Smooth muscle cell of the brain vasculature (primary cell): ENCODE measurements around the gene SELENOF.
A peak's percentile ranks its signal among the peaks of the same experiment; 100 is the strongest.
"Not testable (repeated sequence)": the region's sequence is repeated elsewhere in the genome, so short reads cannot be mapped to it uniquely, and the experiment has no call there.

Experiments used
- DNase-seq: peaks from one replicate; pipeline ENCODE4 v3.0.0-alpha.2; 2012; ENCODE audit warnings: low read depth, low spot score

The SELENOF gene

GRCh38 chr1:86858524-86859261 is 55.2 kb downstream of the SELENOF start:
- no peak for DNase-seq

GRCh38 chr1:86856196-86856595 is 57.7 kb downstream of the SELENOF start:
- no peak for DNase-seq

DNA sequence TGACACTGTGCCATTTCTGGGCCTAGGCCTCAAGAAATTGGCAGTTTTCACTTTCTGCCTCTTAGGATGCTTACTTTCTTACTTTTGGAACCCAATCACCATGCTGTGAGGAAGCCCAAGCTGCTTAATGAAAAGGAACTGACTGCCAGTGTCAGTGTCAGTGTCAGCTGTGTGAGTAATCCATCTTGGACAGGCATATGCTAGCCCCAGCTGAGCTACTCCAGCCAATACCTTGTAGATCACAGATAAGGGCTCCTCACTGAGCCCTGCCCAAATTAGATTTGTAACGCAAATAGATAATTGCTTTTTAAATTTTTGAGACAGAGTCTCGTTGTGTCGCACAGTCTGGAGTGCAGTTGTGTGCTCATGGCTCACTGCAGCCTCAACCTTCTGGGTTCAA is 59.6 kb downstream of the SELENOF start:
- no peak for DNase-seq

DNA sequence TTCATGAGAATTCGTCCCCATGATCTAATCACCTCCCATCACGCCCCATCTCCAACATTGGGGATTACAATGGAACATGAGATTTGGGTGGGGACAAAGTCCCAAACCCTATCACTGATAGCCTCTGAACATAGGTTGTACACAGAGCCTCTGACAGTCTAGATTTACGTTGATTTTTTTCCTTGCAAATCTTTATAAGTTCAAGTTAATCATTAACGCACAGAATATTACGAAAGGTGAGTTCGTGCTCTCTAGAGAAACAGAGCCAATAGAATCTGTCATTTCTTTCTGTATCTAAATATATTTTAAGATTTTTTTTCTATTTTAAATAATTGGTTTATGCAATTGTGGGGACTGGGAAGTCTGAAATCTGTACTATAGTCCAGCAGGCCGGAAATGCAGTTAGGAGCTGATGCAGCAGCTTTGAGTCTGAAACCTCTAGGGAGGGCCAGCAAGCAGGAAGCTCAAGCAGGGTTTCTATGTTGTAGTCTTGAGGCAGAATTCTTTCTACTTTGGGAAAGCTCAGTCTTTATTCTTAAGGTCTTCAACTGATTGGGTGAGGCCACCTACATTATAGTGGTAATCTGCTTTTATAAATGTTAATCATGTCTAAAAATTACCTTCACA is 61.0 kb downstream of the SELENOF start:
- no peak for DNase-seq

GRCh38 chr1:86852289-86852688 is 61.6 kb downstream of the SELENOF start:
- DNase-seq = no peak

DNA sequence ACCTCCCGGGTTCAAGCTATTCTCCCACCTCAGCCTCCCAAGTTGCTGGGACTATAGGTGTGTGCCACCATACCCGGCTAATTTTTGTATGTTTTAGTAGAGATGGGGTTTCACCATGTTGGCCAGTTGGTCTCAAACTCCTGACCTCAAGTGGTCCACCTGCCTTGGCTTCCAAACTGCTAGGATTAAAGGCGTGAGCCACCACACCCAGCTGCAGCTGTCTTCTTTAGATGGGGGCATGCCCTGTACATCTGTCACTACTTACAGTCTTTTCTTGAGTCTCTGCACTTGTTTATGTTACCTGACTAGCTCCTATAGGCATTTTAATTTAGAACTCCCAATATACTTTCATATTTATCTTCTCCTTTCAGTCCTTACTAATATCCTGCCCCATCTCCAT is 64.2 kb downstream of the SELENOF start:
- DNase-seq = no peak

GRCh38 chr1:86848654-86849053 is 65.3 kb downstream of the SELENOF start:
- no peak for DNase-seq

GRCh38 chr1:86846164-86846647 is 67.7 kb downstream of the SELENOF start:
- DNase-seq = no peak

- no peak for DNase-seq
Observed at GRCh38 chr1:86845514-86845913, 68.4 kb downstream of the SELENOF start.

- DNase-seq = no peak
Observed at GRCh38 chr1:86841116-86841515, 72.8 kb downstream of the SELENOF start.

- peak; percentile 67 for DNase-seq
Observed at GRCh38 chr1:86833461-86834215, 80.3 kb downstream of the SELENOF start.

GRCh38 chr1:86832433-86832832 is 81.5 kb downstream of the SELENOF start:
- no peak for DNase-seq

- no peak for DNase-seq
Observed at GRCh38 chr1:86829321-86829720, 84.6 kb downstream of the SELENOF start.

DNA sequence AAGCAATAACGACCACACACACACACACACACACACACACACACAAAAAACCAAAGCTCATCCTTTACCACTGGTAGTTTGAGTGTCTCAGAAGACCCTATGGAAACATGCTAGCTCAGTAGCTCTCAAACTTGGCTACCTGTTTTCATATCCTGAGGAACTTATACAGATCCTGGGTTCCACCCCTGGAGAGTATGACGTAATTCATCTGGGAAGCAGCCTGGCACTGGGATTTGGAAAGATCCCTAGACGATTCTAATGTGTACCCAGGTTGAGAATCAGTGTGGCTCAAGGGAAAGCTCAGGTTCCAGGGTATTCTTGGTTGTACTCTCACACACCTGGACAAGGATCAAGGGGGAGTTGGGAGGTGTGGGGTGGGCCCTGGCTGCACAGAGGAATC is 85.9 kb downstream of the SELENOF start:
- DNase-seq = no peak

- no peak for DNase-seq
Observed at GRCh38 chr1:86826856-86827255, 87.1 kb downstream of the SELENOF start.

DNA sequence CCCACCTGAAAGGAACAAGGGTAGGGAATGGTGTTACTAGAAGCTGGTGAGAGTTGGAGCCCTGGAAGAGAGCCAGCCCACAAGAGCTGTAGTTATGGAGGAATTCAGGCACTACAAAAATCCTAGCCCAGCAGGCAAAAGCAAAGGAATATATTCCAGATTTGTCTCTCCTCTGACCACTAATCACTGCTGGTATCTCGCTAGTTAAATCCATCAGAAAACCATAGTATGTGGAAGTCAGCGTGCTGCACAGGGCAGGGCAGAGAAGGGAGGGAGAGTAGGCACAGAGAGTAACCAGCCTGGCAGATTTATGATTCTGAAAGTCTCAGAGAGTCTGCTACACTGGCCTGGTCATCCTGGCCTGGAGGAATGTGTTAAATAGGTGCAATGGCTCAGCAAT is 88.6 kb downstream of the SELENOF start:
- DNase-seq = no peak

DNA sequence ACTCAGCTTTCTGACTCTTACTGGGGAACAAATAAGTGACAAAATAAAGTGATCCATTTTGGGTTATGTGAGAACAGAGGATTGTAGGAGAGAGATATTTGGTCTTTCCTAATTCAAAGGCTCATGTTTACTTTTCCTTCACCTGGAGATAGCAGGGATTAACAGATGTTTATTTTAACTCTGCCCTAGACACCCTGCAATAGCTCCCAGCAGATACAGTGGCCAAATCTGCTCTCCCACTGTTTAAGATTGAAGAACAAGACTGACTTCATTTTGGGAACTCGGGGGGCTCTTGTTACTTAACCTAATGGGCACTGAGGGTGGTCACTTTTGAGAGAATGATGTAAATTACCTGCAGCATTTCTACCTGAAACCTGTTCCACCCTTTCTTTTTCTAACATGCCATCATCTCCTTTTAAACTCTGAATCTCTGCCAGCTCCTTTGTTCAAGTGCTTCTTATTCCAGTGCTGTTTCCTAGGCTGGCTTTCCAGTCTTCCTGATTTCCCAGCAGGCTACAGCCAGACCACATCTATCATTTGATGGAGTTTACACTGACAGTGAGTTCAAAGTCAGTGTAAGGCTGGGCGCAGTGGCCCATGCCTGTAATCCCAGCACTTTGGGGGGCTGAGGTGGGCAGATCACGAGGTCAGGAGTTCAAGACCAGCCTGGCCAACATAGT is 90.0 kb downstream of the SELENOF start:
- DNase-seq = no peak

- DNase-seq = no peak
Observed at GRCh38 chr1:86823386-86823785, 90.5 kb downstream of the SELENOF start.

DNA sequence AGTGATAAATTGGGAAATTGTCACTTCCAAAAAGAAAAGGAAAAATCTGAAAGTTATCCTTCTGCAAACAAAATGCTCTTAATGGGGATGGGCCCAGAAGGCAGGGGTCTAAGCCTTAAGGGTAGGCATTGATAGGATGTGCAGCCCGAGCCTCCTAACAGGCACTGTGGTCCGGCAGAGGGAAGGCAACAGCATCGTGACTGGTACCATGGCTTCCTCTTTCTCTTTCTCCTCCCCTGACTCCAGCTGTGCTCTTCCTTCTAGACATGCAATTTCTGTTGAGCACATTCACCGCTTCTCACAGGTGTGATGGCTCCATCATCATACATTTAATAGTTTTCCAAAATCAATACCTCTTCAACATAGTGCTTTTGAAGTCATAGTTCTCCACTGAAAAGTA is 91.5 kb downstream of the SELENOF start:
- DNase-seq = no peak

GRCh38 chr1:86821956-86822355 is 92.0 kb downstream of the SELENOF start:
- no peak for DNase-seq

GRCh38 chr1:86819970-86820369 is 94.0 kb downstream of the SELENOF start:
- DNase-seq = not testable (repeated sequence)

DNA sequence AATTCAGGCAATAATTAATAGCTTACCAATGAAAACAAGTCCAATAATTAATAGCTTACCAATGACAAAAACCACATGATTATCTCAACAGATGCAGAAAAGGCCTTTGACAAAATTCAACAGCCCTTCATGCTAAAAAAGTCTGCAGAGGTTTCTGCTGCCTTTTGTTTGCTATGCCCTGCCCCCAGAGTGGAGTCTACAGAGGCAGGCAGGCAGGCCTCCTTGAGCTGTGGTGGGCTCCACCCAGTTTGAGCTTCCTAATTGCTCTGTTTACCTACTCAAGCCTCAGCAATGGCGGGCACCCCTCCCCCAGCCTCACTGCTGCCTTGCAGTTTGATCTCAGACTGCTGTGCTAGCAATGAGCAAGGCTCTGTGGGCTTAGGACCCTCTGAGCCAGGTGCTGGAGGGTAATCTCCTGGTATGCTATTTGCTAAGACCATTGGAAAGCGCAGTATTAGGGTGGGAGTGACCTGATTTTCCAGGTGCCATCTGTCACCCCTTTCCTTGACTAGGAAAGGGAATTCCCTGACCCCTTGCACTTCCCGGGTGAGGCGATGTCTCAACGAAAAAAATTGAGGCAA is 96.6 kb downstream of the SELENOF start:
- not testable (repeated sequence) for DNase-seq
